Measurements from ENCODE around the gene PJA1.
A peak's percentile ranks its signal among the peaks of the same experiment; 100 is the strongest.

PJA1 gene, protein sequence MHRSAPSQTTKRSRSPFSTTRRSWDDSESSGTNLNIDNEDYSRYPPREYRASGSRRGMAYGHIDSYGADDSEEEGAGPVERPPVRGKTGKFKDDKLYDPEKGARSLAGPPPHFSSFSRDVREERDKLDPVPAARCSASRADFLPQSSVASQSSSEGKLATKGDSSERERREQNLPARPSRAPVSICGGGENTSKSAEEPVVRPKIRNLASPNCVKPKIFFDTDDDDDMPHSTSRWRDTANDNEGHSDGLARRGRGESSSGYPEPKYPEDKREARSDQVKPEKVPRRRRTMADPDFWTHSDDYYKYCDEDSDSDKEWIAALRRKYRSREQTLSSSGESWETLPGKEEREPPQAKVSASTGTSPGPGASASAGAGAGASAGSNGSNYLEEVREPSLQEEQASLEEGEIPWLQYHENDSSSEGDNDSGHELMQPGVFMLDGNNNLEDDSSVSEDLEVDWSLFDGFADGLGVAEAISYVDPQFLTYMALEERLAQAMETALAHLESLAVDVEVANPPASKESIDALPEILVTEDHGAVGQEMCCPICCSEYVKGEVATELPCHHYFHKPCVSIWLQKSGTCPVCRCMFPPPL

DNA sequence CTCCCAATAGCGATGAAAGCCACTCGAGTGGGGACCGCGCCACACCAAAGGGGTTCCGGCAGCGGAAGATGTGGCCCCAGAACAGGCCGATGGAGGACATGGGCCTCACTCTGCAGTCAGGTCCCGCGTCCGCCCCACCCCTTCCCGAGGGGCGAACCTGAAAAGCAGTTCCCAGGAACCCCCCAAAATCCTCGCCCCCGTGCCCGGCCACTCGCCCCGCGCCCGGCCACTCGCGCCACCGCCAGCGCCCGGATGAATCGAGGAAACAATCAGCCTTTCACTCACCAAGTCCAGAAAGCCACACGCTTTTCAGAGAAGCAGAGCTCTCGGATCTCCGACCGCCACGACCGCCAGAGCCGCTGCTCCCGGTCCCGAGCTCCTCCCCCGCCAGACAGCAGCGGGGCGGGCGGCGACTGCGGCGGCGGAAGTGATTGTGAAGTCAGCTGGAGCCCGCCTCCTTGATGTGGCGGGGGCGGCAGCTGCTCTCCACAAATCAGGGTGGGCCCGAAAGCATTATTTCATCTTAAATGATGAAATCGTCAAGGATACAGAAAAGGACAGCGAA, at the start of gene PJA1:
PJA1 (minus strand) TSS at position 367 of the 565 bp plus-strand sequence. CDS start 2,380 bp downstream, outside the sequence.
- Histone ChIP-seq H3K9me3 (ENCODE audit: control insufficient read depth, insufficient read depth, low read length) (no peaks in the 10 kb centered on the region), H3K36me3 (ENCODE audit: insufficient read depth, low read length) (peaks cover 18% of the 10 kb centered on the region; the same call in 1 of the 2 replicates), H3K4me1 (ENCODE audit: insufficient read depth, low read length) (peaks cover 5% of the 10 kb centered on the region; the same call in 1 of the 2 replicates), H3K9ac (ENCODE audit: low read depth, low read length) (peak within 1 kb of the TSS; percentile 88)

DNA sequence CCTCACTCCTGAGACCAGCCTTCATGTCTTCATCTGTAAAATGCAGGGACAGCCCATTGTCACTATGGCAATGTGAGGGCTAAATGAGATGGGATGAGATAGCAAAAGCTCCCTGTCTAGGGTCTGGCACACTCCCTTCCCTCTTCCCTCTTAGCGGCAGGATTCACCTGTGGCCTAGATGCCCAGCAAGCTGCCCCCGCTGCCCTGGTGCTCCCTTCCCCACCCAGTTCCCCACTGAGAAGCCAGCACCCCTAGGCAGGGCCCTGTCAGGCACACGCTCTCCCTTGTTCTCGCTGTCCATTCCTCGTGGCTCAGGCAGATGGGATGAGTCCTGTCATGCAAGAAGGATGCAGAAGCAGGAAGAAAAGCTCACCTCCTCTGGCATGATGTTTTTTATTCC, 49.2 kb upstream of the PJA1 start:
- Histone ChIP-seq H3K4me1 (ENCODE audit: insufficient read depth, low read length) (no peaks in the 10 kb centered on the region), H3K9me3 (ENCODE audit: control insufficient read depth, insufficient read depth, low read length) (no peaks in the 10 kb centered on the region), H3K9ac (ENCODE audit: low read depth, low read length) (no peak overlapping the region), H3K36me3 (ENCODE audit: insufficient read depth, low read length) (no peaks in the 10 kb centered on the region)

DNA sequence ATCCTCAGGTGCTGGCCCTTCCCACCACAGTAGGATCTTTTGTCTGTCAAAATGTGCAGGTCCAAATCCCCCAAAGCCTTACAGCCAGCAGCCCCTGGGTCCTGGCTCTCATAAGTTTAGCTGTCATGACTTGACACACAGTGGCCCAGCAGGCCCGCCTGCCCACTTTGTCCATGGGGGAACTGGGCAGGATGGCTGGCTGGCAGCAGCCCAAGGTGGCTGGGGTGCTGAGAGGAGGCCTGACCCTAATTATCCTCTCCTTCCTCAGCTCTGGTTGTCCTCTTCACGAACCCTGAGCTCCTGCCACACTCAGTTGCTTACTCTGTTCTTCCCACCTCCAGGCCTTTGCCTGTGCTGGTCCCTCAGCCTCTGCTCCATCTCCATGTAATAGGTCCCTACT, 46.4 kb upstream of the PJA1 start:
- Histone ChIP-seq H3K36me3 (ENCODE audit: insufficient read depth, low read length) (no peaks in the 10 kb centered on the region), H3K9me3 (ENCODE audit: control insufficient read depth, insufficient read depth, low read length) (no peaks in the 10 kb centered on the region), H3K4me1 (ENCODE audit: insufficient read depth, low read length) (no peaks in the 10 kb centered on the region), H3K9ac (ENCODE audit: low read depth, low read length) (no peak overlapping the region)

DNA sequence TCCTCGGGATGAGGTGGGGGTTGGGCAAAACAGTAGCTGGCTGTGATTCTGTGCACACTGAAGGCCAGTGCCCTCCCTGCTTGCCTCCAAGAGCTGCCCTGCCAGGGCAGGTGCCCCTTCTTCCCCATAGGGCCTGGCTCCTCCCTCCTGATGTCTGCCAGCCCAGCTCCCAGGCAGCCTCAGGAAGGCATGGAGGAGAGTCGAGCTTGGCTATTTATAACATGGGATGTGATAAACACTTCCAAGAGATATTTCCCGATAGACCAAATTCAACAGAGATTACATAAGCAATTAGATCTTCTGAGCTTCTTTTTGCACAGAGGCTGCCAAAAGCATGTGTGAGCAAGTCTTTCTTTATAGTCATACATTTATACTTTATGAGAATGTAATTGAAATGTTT, 45.3 kb upstream of the PJA1 start:
- no peak overlapping the region for H3K9ac ChIP-seq (ENCODE audit: low read depth, low read length)
- H3K4me1 ChIP-seq (ENCODE audit: insufficient read depth, low read length), result no peaks in the 10 kb centered on the region
- no peaks in the 10 kb centered on the region for H3K9me3 ChIP-seq (ENCODE audit: control insufficient read depth, insufficient read depth, low read length)
- H3K36me3 ChIP-seq (ENCODE audit: insufficient read depth, low read length), result no peaks in the 10 kb centered on the region

DNA sequence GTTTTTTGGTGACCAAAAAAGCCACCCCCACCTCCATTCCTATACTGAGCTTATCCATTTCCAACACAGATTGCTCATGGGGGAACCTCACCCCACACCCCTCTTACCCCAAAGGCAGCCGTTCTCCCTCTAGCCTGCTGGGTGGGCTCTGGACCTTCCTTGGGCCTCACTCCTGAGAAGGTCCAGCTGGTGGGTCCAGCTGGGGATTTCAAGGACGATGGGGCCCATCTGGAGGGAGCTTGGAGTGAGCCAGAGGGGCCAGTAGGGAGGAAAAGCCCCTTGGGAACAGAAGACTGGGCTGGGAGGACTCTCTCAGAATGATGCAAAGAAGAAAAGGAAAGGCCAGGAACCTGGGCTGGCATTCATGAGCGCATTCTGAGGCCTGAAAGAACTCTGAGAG, 42.0 kb upstream of the PJA1 start:
- Histone ChIP-seq H3K9me3 (ENCODE audit: control insufficient read depth, insufficient read depth, low read length) (no peaks in the 10 kb centered on the region), H3K4me1 (ENCODE audit: insufficient read depth, low read length) (no peaks in the 10 kb centered on the region; the same call in 1 of the 2 replicates), H3K9ac (ENCODE audit: low read depth, low read length) (no peak overlapping the region), H3K36me3 (ENCODE audit: insufficient read depth, low read length) (no peaks in the 10 kb centered on the region)

DNA sequence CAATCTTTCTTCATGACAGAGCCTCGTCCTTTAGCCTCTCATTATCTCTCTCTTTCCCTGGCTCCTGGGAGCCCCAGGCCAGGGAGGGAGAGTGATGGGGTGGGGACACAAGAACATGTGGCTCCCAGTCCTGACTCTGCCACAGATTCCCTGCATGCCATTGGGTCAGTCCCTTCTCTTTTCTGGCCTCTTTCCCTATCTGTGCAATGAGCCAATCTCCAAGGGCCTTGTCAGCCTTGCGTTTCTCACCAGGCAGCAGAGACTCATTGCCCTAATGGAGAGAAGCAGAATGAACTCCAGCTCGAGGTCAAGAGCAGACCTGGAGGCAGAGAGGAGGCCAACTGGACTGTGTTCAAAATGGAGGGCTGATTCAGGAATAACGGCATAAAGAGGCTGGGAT, 38.4 kb upstream of the PJA1 start:
- Histone ChIP-seq H3K9me3 (ENCODE audit: control insufficient read depth, insufficient read depth, low read length) (no peaks in the 10 kb centered on the region), H3K4me1 (ENCODE audit: insufficient read depth, low read length) (no peaks in the 10 kb centered on the region; the same call in 1 of the 2 replicates), H3K9ac (ENCODE audit: low read depth, low read length) (no peak overlapping the region), H3K36me3 (ENCODE audit: insufficient read depth, low read length) (no peaks in the 10 kb centered on the region)

DNA sequence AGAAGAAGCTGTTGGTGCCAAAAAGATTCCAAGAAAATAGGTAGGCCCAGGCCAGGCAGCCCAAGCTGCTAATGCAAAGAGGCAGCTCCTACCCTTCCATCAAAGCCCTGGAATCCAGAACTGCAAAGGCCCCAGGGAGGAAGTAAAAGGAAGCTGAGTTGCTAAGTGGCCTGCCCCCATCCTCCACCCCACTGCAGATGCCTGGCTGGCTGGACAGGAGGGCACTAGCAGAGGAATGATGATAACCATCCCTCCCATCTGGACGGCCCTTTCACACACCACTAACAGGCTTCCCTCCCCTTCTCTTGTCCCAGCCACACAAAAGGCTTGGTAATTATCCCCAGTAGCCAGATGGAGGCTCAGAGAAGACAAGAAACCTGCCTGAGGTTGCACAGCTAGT, 32.4 kb upstream of the PJA1 start:
- H3K36me3 ChIP-seq (ENCODE audit: insufficient read depth, low read length), result no peaks in the 10 kb centered on the region
- no peaks in the 10 kb centered on the region for H3K9me3 ChIP-seq (ENCODE audit: control insufficient read depth, insufficient read depth, low read length)
- H3K9ac ChIP-seq (ENCODE audit: low read depth, low read length), result no peak overlapping the region
- no peaks in the 10 kb centered on the region for H3K4me1 ChIP-seq (ENCODE audit: insufficient read depth, low read length)

DNA sequence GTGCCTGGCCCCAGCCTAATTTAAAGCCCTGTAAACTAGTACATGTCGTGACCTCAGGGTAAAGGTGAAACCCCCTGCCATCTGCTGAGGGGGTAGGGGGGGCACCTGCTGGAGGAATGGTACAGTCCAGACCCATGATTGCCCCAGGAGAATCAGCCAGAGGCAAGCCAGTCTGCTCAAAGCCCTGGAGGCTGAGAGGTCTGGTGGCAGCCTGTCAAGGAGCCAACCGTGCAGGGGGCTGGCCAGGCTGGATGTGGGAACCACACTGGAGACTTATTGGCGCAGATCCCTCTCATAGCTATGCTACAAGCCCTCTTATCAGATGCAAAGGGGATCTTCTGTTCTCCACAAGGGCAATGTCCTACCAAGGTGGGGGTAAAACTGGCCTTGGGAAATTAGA, 31.4 kb upstream of the PJA1 start:
- Histone ChIP-seq H3K9me3 (ENCODE audit: control insufficient read depth, insufficient read depth, low read length) (no peaks in the 10 kb centered on the region), H3K36me3 (ENCODE audit: insufficient read depth, low read length) (no peaks in the 10 kb centered on the region), H3K9ac (ENCODE audit: low read depth, low read length) (no peak overlapping the region), H3K4me1 (ENCODE audit: insufficient read depth, low read length) (no peaks in the 10 kb centered on the region)

DNA sequence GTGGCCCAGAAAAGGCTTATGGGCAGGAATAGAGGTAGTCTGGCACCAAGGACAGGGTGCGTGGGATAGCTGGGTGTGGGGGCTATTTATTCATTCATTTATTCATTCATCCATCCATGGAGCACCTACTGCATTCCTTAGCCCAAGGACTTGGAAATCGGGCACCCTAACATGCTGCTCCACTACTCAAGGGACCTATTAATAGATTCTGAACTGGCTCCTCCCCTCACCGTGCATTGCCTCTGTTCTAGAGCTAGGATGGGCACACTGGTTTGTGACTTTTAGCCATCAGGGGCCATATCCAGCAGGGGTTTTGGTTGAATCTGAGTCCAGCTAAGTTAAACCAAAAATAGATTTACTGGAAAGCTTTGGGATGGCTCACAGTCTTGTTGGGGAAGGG, 30.6 kb upstream of the PJA1 start:
- Histone ChIP-seq H3K36me3 (ENCODE audit: insufficient read depth, low read length) (no peaks in the 10 kb centered on the region), H3K9ac (ENCODE audit: low read depth, low read length) (no peak overlapping the region), H3K4me1 (ENCODE audit: insufficient read depth, low read length) (no peaks in the 10 kb centered on the region), H3K9me3 (ENCODE audit: control insufficient read depth, insufficient read depth, low read length) (no peaks in the 10 kb centered on the region)

DNA sequence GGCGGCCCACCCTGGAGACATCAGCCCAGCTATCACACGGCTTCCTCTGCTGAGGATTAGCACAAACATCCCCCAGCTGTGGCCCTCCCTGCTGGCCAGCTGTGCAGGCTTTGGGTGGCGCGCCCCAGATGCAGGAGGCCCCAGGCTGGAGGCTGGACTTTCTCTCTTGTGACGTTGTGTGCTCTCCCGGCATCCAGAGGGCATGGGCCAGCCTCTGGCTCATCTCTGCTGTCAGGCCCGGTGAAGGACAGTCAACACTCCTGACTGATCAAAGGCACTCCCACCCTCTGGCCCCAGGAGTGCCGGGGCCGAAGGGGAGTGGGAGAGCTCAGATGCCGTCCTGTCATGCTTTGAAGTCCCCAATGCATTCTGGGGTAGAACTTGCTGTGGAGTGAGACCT, 29.9 kb upstream of the PJA1 start:
- Histone ChIP-seq H3K36me3 (ENCODE audit: insufficient read depth, low read length) (no peaks in the 10 kb centered on the region), H3K9ac (ENCODE audit: low read depth, low read length) (no peak overlapping the region), H3K9me3 (ENCODE audit: control insufficient read depth, insufficient read depth, low read length) (no peaks in the 10 kb centered on the region), H3K4me1 (ENCODE audit: insufficient read depth, low read length) (no peaks in the 10 kb centered on the region)

DNA sequence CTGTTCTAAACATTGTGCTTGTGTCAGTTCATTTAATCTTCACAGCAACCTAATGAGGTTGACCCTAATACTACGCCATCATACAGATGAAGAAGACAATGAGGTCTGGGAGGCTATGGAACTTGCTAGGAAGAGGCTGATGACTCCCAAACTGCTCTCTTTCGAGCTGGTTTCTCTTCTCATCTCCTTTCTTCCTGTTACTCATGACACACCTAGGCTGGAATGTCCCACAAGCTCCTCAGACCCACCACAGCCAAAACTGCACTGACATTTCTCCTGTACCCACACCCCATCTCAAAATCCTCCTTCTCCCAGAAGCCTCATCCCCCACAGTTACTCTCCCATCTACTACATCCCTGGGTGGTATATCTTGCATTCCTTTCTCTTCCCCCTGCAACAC, 27.4 kb upstream of the PJA1 start:
- H3K4me1 ChIP-seq (ENCODE audit: insufficient read depth, low read length), result peaks cover 7% of the 10 kb centered on the region; the same call in 1 of the 2 replicates
- H3K9ac ChIP-seq (ENCODE audit: low read depth, low read length), result no peak overlapping the region
- H3K9me3 ChIP-seq (ENCODE audit: control insufficient read depth, insufficient read depth, low read length), result no peaks in the 10 kb centered on the region
- H3K36me3 ChIP-seq (ENCODE audit: insufficient read depth, low read length), result no peaks in the 10 kb centered on the region

DNA sequence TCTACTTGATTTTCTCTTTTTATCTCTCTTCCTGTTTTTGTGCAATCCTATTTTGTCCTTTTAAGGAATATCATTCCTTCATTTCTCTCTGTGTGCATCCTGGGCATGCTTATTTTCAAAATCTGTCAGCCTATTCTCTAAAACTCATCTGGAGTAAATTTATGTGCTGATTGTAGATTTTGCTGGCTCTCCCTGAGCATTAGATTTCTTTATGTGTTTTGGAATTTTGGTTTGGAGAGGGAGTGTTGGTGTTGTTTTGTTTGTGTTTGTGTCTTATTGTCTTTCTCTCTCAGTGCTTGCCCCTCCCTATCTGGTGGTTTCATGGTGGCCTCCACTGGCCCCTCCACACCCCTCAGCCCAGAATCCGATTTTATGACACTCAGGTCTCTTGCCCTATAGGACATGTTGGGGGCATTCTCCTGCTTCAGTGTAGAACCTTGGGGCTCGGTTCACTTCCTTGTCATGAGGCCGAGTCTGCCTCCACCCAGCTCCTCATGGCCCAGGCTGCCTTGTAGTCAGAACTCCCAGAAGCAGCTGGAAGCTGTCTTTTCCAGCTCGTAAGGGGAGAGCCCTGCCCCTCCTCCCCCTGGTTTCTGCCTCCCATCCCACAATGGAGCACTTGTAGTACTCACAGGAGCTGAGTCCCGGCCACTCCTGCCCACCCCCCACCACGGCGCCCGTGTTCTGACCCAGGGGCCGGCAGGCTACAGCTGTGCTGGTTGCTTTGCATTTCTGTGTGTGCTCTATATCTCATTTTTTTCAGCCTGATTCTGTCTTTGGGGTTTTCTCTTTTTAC, 24.5 kb upstream of the PJA1 start:
- Histone ChIP-seq H3K4me1 (ENCODE audit: insufficient read depth, low read length) (peaks cover 7% of the 10 kb centered on the region; the same call in 1 of the 2 replicates), H3K36me3 (ENCODE audit: insufficient read depth, low read length) (no peaks in the 10 kb centered on the region), H3K9ac (ENCODE audit: low read depth, low read length) (no peak overlapping the region), H3K9me3 (ENCODE audit: control insufficient read depth, insufficient read depth, low read length) (no peaks in the 10 kb centered on the region)

DNA sequence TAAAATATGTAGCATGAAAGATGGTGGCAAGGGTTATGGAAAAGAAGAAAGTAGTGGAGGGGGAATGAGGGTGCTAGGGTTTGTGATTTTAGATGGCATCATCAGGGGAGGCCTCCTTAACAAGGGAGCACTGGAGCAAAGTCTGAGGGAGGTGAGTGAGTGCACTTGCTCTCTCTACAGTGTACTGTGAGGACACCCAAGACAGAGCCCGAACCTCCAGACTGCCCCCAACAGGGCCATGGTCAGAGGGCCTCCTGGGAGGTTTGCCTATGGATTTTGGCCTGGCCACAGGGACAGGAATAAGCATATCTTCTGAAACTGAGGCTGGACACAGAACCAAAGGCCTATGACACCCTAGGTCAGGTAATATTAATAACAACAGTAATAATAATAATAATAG, 21.4 kb upstream of the PJA1 start:
- H3K36me3 ChIP-seq (ENCODE audit: insufficient read depth, low read length), result no peaks in the 10 kb centered on the region
- no peak overlapping the region for H3K9ac ChIP-seq (ENCODE audit: low read depth, low read length)
- no peaks in the 10 kb centered on the region for H3K9me3 ChIP-seq (ENCODE audit: control insufficient read depth, insufficient read depth, low read length)
- peaks cover 7% of the 10 kb centered on the region; the same call in 1 of the 2 replicates for H3K4me1 ChIP-seq (ENCODE audit: insufficient read depth, low read length)

DNA sequence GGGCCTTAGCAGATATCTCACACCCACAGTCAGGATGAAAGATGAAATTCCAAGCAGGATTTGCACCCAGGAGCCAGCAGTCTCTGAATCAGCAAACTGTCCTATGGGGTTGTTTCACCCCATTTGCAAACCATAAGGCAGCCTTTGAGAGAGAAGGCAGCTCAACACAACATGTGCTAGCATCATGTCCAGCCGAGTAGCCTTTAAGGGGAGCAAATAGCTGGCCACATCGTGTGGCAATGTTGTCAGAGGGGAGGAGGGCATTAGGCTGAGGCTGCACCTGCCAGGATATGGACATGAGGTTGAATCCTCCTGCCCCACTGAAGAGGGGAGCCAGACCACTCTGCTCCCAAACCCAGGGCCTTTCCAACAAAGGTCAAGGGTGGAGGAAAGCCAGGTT, 20.6 kb upstream of the PJA1 start:
- Histone ChIP-seq H3K4me1 (ENCODE audit: insufficient read depth, low read length) (peaks cover 7% of the 10 kb centered on the region; the same call in 1 of the 2 replicates), H3K9me3 (ENCODE audit: control insufficient read depth, insufficient read depth, low read length) (no peaks in the 10 kb centered on the region), H3K9ac (ENCODE audit: low read depth, low read length) (no peak overlapping the region), H3K36me3 (ENCODE audit: insufficient read depth, low read length) (no peaks in the 10 kb centered on the region)

Measured in ES-I3 (cell line).